Caco-2 (cell line): ENCODE measurements around the gene PRDM5. TPM values are rescaled to one million over a fixed set of nuclear protein-coding genes. Genes with fewer than 3 reads are reported as not detected.

Experiments used
- BruUV-seq: library from RNA; stranded (reverse); fragments of 400-500 nt; replicated peaks from 2 replicates; lab custom pipeline; 2021; lab: Mats Ljungman, UMichigan
- CTCF ChIA-PET: fragments of 300-600 bp; sonication (Branson Sonifier 250); formaldehyde crosslinking; loops from one replicate; lab custom pipeline; 2022; ENCODE audit warnings: antibody characterized with exemption; lab: Charles Lee
- POLR2A ChIA-PET: fragments of 300-600 bp; sonication (Branson Sonifier 250); formaldehyde crosslinking; loops from one replicate; lab custom pipeline; 2022; ENCODE audit warnings: antibody characterized with exemption; lab: Charles Lee
- DNase-seq, 2 experiments: peaks; one replicate each; pipeline versions ENCODE4 v3.0.0 to v3.0.0-alpha.2; 2020 to 2022
- H3K27me3 ChIP-seq: replicated peaks from 2 replicates; pipeline ENCODE4 v1.6.0; 2011; ENCODE audit warnings: low read length; ENCODE audit not compliant: control insufficient read depth, insufficient read depth
- H3K36me3 ChIP-seq: 2 replicates; pipeline ENCODE4 v1.5.1; 2011; ENCODE audit warnings: low read length; ENCODE audit not compliant: control insufficient read depth, insufficient read depth
- H3K4me1 ChIP-seq: fragments of 250-450 bp; sonication (Bioruptor Pico); 2 replicates; pipeline ENCODE4 v1.5.1; 2020; ENCODE audit warnings: mild to moderate bottlenecking
- H3K4me3 ChIP-seq: 2 replicates; pipeline ENCODE4 v1.5.1; 2011; ENCODE audit warnings: low read depth, mild to moderate bottlenecking, control low read depth, low read length
- H3K9me3 ChIP-seq: fragments of 250-450 bp; sonication (Bioruptor Pico); 2 replicates; pipeline ENCODE4 v1.5.1; 2020; ENCODE audit warnings: mild to moderate bottlenecking, moderate library complexity
- H3K27ac Mint-ChIP-seq: one replicate; pipeline ENCODE4 v1.8.0; 2022; ENCODE audit warnings: mixed read lengths; ENCODE audit not compliant: unreplicated experiment
- H3K27me3 Mint-ChIP-seq: one replicate; pipeline ENCODE4 v1.8.0; 2022; ENCODE audit warnings: mixed read lengths; ENCODE audit not compliant: insufficient read depth, unreplicated experiment
- H3K36me3 Mint-ChIP-seq: one replicate; pipeline ENCODE4 v1.8.0; 2022; ENCODE audit warnings: mild to moderate bottlenecking, mixed read lengths; ENCODE audit not compliant: insufficient read depth, unreplicated experiment
- H3K4me1 Mint-ChIP-seq: one replicate; pipeline ENCODE4 v1.8.0; 2022; ENCODE audit warnings: low read depth, mixed read lengths; ENCODE audit not compliant: unreplicated experiment
- H3K4me3 Mint-ChIP-seq: one replicate; pipeline ENCODE4 v1.8.0; 2022; ENCODE audit warnings: mild to moderate bottlenecking, moderate library complexity, mixed read lengths; ENCODE audit not compliant: unreplicated experiment
- H3K9me3 Mint-ChIP-seq: one replicate; pipeline ENCODE4 v1.8.0; 2022; ENCODE audit warnings: mixed read lengths; ENCODE audit not compliant: unreplicated experiment
- CTCF ChIP-seq, 2 experiments: fragments of 200-600 bp in 1 of 2; IDR thresholded peaks; 1 replicate in 1 of 2; 2 replicates in 1 of 2; pipeline versions ENCODE4 v1.5.1 to v1.8.0; 2011 to 2022; ENCODE audit warnings: antibody characterized with exemption in 1 of 2, control low read depth in 1 of 2, inconsistent platforms in 1 of 2, low read depth in 1 of 2, low read length in 1 of 2, mild to moderate bottlenecking in 1 of 2, moderate library complexity in 1 of 2; ENCODE audit not compliant: insufficient read depth in 1 of 2, severe bottlenecking in 1 of 2, unreplicated experiment in 1 of 2
- intact Hi-C: fragments of 100-400 bp; cut with micrococcal nuclease; formaldehyde crosslinking; loops from one replicate; pipeline ENCODE4 v1.10.0; 2022; ENCODE audit not compliant: unreplicated experiment
- total RNA-seq: library from RNA; stranded (reverse); gene quantifications from 2 replicates; pipeline ENCODE4 v1.2.3, GENCODE V29; 2022

PRDM5 gene
- total RNA-seq, 1 experiment from 2014 or later: 14.3 TPM

- DNase-seq: no peak
- POLR2A ChIA-PET: no interaction called here
- no peaks in the 10 kb centered on the region for H3K4me1 ChIP-seq
- H3K36me3 Mint-ChIP-seq: no peaks in the 10 kb centered on the region
- intact Hi-C loops: no loop called here
- no peaks in the 10 kb centered on the region for H3K27me3 Mint-ChIP-seq
- H3K36me3 ChIP-seq: no peaks in the 10 kb centered on the region
- H3K9me3 ChIP-seq: no peaks in the 10 kb centered on the region
- H3K4me3 Mint-ChIP-seq: no peak overlapping the region
- no peak for TF ChIP-seq CTCF (IDR thresholded peaks at IDR 0.05; ENCODE audit: insufficient read depth in 1 of 2, low read depth in 1 of 2, low read length in 1 of 2, severe bottlenecking in 1 of 2, unreplicated experiment in 1 of 2)
- H3K4me3 ChIP-seq: no peak overlapping the region
- peaks cover 9% of the 10 kb centered on the region for H3K9me3 Mint-ChIP-seq
- no peaks in the 10 kb centered on the region for H3K27me3 ChIP-seq
- no peaks in the 10 kb centered on the region for H3K4me1 Mint-ChIP-seq
- CTCF ChIA-PET: no interaction called here
- no TSS peak for BruUV-seq
- no peak overlapping the region for H3K27ac Mint-ChIP-seq
Measured at GRCh38 chr4:120680647-120681228, 241.8 kb downstream of the PRDM5 start.

GRCh38 chr4:120673696-120674095, 248.8 kb downstream of the PRDM5 start:
- Mint-ChIP-seq H3K4me1 (no peaks in the 10 kb centered on the region), H3K27ac (no peak overlapping the region), H3K4me3 (no peak overlapping the region), H3K27me3 (no peaks in the 10 kb centered on the region), H3K36me3 (no peaks in the 10 kb centered on the region), H3K9me3 (peaks cover 9% of the 10 kb centered on the region)
- no TSS peak for BruUV-seq
- H3K27me3 ChIP-seq: no peaks in the 10 kb centered on the region
- intact Hi-C loops: no loop called here
- H3K36me3 ChIP-seq: no peaks in the 10 kb centered on the region
- no peaks in the 10 kb centered on the region; the same call in 1 of the 2 replicates for H3K9me3 ChIP-seq
- no peak for TF ChIP-seq CTCF (IDR thresholded peaks at IDR 0.05; ENCODE audit: insufficient read depth in 1 of 2, low read depth in 1 of 2, low read length in 1 of 2, severe bottlenecking in 1 of 2, unreplicated experiment in 1 of 2)
- H3K4me1 ChIP-seq: no peaks in the 10 kb centered on the region
- CTCF ChIA-PET: no interaction called here
- H3K4me3 ChIP-seq: no peak overlapping the region
- POLR2A ChIA-PET: no interaction called here
- no peak for DNase-seq

- Histone ChIP-seq H3K4me3 (no peak overlapping the region), H3K36me3 (no peaks in the 10 kb centered on the region), H3K27me3 (no peaks in the 10 kb centered on the region), H3K4me1 (no peaks in the 10 kb centered on the region), H3K9me3 (no peaks in the 10 kb centered on the region; the same call in 1 of the 2 replicates)
- no peak for DNase-seq
- intact Hi-C loops: no loop called here
- Mint-ChIP-seq H3K4me3 (no peak overlapping the region), H3K27ac (no peak overlapping the region), H3K9me3 (peaks cover 9% of the 10 kb centered on the region), H3K4me1 (no peaks in the 10 kb centered on the region), H3K27me3 (no peaks in the 10 kb centered on the region), H3K36me3 (no peaks in the 10 kb centered on the region)
- no peak for TF ChIP-seq CTCF (IDR thresholded peaks at IDR 0.05; ENCODE audit: insufficient read depth in 1 of 2, low read depth in 1 of 2, low read length in 1 of 2, severe bottlenecking in 1 of 2, unreplicated experiment in 1 of 2)
- ChIA-PET POLR2A (interaction anchor here (0.7 kb wide), 1 partner anchor 266 kb away, joined by 3 read pairs; no protein-coding TSS in a partner anchor), CTCF (no interaction called here)
- BruUV-seq: no TSS peak
Measured at GRCh38 chr4:120672558-120673147, 249.9 kb downstream of the PRDM5 start.
